HG03457 (cell line): ENCODE measurements around the gene SERPINB11.
"Not testable (repeated sequence)": the region's sequence is repeated elsewhere in the genome, so short reads cannot be mapped to it uniquely, and the experiment has no call there.

Source experiments
- ATAC-seq: cut with Tn5 transposase; IDR thresholded peaks from one replicate; pipeline ENCODE4 v1.9.1; 2021; ENCODE audit warnings: moderate number of reproducible peaks; ENCODE audit not compliant: unreplicated experiment

The SERPINB11 gene

GRCh38 chr18:63725682-63726480 lies 23.1 kb downstream of the SERPINB11 start:
- no peak for ATAC-seq

GRCh38 chr18:63730773-63731172 lies 28.0 kb downstream of the SERPINB11 start:
- no peak for ATAC-seq

- ATAC-seq, result no peak
These were observed 28.5 kb downstream of the SERPINB11 start for GRCh38 chr18:63731215-63731614.

- no peak for ATAC-seq
These were observed 34.1 kb downstream of the SERPINB11 start for GRCh38 chr18:63736876-63737275.

GRCh38 chr18:63741769-63742168 lies 39.0 kb downstream of the SERPINB11 start:
- ATAC-seq, result no peak

- ATAC-seq, result no peak
These were observed 44.2 kb downstream of the SERPINB11 start for GRCh38 chr18:63747006-63747405.

- no peak for ATAC-seq
These were observed 46.7 kb downstream of the SERPINB11 start for GRCh38 chr18:63749489-63749888.

- ATAC-seq, result no peak
These were observed 49.9 kb downstream of the SERPINB11 start for GRCh38 chr18:63752636-63753035.

GRCh38 chr18:63753676-63754075 lies 50.9 kb downstream of the SERPINB11 start:
- no peak for ATAC-seq

- ATAC-seq, result no peak
These were observed 54.8 kb downstream of the SERPINB11 start for GRCh38 chr18:63757541-63757940.

GRCh38 chr18:63758615-63759240 lies 56.0 kb downstream of the SERPINB11 start:
- ATAC-seq, result no peak

- ATAC-seq, result not testable (repeated sequence)
These were observed 57.0 kb downstream of the SERPINB11 start for GRCh38 chr18:63759786-63760185.

GRCh38 chr18:63762518-63762917 lies 59.8 kb downstream of the SERPINB11 start:
- no peak for ATAC-seq

GRCh38 chr18:63763831-63764600 lies 61.3 kb downstream of the SERPINB11 start:
- ATAC-seq, result no peak

GRCh38 chr18:63765837-63766236 lies 63.1 kb downstream of the SERPINB11 start:
- no peak for ATAC-seq
